ENCODE measurements around the gene SP2.

SP2 gene

GRCh38 chr17:47957591-47958490, 61.8 kb downstream of the SP2 start, which contains the start of gene PRR15L:
Gene PRR15L, minus strand, starts transcription at chr17:47957883. Its CDS starts 4,649 bp downstream, at chr17:47953234.
- H3K4me3 ChIP-seq (replicated peaks; ENCODE audit: low read depth, low read length), result no peak within 1 kb of the TSS
- TF ChIP-seq, protein P1, sequence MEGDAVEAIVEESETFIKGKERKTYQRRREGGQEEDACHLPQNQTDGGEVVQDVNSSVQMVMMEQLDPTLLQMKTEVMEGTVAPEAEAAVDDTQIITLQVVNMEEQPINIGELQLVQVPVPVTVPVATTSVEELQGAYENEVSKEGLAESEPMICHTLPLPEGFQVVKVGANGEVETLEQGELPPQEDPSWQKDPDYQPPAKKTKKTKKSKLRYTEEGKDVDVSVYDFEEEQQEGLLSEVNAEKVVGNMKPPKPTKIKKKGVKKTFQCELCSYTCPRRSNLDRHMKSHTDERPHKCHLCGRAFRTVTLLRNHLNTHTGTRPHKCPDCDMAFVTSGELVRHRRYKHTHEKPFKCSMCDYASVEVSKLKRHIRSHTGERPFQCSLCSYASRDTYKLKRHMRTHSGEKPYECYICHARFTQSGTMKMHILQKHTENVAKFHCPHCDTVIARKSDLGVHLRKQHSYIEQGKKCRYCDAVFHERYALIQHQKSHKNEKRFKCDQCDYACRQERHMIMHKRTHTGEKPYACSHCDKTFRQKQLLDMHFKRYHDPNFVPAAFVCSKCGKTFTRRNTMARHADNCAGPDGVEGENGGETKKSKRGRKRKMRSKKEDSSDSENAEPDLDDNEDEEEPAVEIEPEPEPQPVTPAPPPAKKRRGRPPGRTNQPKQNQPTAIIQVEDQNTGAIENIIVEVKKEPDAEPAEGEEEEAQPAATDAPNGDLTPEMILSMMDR (IDR thresholded peaks at IDR 0.05; ENCODE audit: low read length, missing control alignments), result no peak
- no peak for DNase-seq (ENCODE audit: low read depth)

DNA sequence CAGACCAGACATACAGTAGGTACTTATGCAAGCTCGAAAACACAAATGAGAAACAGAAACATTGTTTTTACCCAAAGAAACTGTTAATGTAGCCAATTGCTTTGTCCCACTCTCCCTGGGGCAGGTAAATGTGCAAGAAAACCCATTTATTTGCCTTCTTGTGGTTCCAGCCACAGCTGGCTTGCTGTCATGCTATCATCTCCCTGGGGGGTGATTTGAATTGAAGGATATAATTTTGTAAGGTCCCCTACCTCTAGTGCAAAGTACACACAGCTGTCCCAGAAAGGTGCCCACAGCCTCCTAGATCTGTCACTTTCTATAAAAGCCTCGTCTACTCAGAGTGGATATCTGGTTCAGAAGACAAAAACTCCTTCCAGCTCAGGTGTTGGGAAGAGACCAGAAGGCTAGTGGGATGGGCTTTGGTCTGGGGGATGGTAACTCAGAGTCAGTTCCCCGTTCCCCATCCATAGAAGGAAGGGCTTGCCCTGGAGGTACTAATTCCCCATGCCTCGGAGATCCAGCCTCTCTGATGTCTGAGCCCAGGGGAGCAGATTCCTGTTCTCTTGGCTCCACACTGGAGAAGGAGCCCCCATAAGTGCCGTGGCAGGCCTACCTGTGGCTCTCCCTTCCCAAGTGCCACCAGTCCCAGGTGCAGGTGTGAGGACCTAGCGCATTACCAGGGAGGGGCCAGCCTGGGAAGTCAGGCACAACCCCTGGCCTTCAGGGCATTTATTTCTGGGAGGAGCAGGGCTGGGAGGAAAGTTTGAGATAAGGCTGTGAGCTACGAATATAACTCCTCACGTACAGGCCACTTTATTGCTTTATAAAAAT, 64.0 kb downstream of the SP2 start:
- no peak for DNase-seq (ENCODE audit: low read depth)

GRCh38 chr17:47961406-47961805, 65.4 kb downstream of the SP2 start:
- TF ChIP-seq, protein P1 (IDR thresholded peaks at IDR 0.05; ENCODE audit: low read length, missing control alignments), result no peak
- DNase-seq (ENCODE audit: low read depth), result no peak
- no peak overlapping the region for H3K4me3 ChIP-seq (replicated peaks; ENCODE audit: low read depth, low read length)

More for the DNA sequence above, 64.0 kb downstream of the SP2 start:
- no peak overlapping the region for H3K4me3 ChIP-seq (replicated peaks; ENCODE audit: low read depth, low read length)
- TF ChIP-seq, protein P1 (IDR thresholded peaks at IDR 0.05; ENCODE audit: low read length, missing control alignments), result no peak

DNA sequence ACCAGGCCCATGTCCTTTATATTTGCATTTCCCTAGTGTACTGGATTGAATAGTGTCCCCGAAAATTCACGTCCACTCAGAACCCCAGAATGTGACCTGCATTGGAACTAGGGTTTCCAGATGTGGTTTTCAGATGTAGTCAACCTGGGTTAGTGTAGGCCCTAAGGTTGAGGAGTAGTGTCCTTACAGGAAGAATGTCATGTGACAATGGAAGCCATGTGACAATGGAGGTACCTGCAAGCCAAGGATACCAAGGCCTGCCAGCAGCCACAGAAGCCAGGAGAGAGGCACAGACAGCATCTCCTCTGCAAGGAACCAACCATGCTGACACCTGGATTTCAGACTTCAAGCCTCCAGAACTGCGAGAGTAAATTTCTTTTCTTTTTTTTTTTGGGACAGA, 66.9 kb downstream of the SP2 start:
- TF ChIP-seq, protein P1 (IDR thresholded peaks at IDR 0.05; ENCODE audit: low read length, missing control alignments), result no peak
- H3K4me3 ChIP-seq (replicated peaks; ENCODE audit: low read depth, low read length), result no peak overlapping the region
- DNase-seq (ENCODE audit: low read depth), result no peak

DNA sequence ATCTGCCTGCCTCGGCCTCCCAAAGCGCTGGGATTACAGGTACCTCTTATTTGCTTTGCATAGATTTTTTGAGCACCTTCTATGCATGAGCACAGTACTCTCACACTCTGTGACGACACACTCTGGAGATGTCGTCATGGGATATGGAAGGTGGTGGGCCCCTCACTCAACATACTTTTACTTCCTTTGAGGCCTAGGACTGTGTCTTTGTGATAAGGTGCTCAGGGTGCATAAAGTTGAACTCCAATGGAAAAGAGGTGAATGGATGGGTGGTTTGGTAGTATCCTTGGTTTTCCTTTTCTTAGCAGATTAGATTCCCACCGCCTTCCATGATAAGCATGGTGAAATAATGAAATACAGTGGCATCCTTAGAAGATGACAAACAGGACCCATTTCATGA, 68.8 kb downstream of the SP2 start:
- TF ChIP-seq, protein P1 (IDR thresholded peaks at IDR 0.05; ENCODE audit: low read length, missing control alignments), result no peak
- H3K4me3 ChIP-seq (replicated peaks; ENCODE audit: low read depth, low read length), result no peak overlapping the region
- DNase-seq (ENCODE audit: low read depth), result no peak

- no peak overlapping the region for H3K4me3 ChIP-seq (replicated peaks; ENCODE audit: low read depth, low read length)
- TF ChIP-seq, protein P1 (IDR thresholded peaks at IDR 0.05; ENCODE audit: low read length, missing control alignments), result no peak
- DNase-seq (ENCODE audit: low read depth), result no peak
These were observed 70.1 kb downstream of the SP2 start for GRCh38 chr17:47966079-47966519.
